GM19025 (cell line): Measurements from ENCODE around the gene GCLC.
A peak's percentile ranks its signal among the peaks of the same experiment; 100 is the strongest.
"Not testable (repeated sequence)": the region's sequence is repeated elsewhere in the genome, so short reads cannot be mapped to it uniquely, and the experiment has no call there.

ENCODE experiments used
- ATAC-seq: cut with Tn5 transposase; IDR thresholded peaks from one replicate; pipeline ENCODE4 v1.9.1; 2021; ENCODE audit warnings: mild to moderate bottlenecking, low read depth, moderate library complexity; ENCODE audit not compliant: unreplicated experiment

Gene GCLC

DNA sequence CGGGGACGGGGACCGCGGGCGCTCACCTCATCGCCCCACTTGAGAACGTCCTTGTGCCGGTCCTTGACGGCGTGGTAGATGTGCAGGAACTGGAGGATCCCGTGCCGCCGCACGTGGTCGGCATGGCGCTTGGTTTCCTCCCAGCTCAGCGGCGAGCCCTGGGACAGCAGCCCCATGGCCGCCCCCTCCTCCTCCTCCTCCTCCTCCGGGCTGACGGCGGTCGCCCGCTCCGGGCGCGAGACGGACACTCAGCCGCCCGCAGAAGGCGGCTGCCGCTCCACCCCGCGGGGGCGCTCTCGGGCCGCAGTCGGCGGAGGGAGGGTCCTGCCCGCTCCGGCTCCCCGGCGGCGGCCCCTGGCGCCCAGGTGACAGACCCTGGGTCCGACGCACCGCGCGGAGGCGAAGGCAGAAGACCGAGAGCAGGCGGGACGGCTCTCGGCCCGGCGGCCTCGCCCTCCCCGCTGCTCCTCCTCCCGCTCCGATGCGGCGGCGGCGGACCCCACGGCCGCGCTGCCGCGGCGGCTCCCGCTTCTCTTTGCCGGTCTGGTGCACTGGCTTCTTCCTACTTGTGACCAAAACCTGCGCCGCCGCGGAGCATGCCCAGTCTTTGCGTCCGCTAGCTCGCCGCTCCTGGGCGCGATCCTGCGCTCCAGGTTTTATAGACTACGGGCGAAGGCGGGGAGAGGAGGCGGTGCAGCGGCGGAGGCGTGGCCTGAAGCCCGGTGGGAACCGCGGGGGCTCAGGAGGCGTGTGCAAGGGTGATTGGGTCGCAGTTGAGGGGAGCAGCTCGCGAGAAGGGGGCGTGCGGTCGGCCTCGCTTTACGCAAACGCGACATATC is at the start of gene GCLC:
Gene GCLC (minus strand): TSS at position 632 of the 839 bp plus-strand sequence. CDS start 456 bp downstream, at position 176.
- peak; percentile 59 for ATAC-seq

DNA sequence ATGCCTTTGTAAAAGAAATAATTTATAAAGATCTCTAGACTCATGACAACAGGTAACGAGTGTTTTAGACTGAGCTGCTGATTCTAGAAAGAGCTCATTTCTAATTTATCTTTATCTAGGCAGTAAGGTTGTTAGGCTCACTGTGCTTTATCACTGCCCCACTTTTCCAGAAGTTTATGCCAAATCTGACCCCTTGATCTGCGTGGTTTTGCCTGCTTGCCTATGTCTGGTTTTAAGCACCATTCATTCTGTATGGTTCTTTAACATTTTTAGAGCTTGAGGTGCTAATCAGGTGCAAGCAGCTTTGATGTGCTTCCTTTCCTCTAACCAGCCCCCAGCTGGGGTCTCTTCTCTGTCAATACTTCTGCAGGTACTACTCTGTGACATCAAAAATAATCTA is 49.7 kb upstream of the GCLC start:
- ATAC-seq, result no peak

DNA sequence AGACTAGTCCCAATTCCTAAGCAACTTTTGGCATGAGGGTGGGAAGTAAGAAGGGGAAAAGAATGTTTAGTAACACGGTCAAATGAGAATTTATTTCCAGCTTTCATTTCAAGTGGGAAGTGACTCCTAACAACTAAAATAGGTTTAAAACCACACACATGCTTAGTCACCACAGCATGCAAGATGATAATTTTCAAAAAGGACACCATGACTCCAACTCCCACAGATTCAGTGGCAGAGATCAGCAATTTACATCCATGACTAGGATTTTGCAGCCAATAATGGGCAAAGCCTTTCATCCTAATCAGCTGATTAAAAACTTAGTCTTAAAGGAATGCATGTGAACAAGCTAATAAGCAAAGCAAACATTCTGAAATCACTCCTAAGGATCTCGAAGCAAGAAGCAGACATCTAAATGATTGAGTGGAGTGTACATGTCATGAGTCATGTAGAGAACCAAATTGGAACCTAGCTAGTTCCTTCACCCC is 48.1 kb upstream of the GCLC start:
- no peak for ATAC-seq

DNA sequence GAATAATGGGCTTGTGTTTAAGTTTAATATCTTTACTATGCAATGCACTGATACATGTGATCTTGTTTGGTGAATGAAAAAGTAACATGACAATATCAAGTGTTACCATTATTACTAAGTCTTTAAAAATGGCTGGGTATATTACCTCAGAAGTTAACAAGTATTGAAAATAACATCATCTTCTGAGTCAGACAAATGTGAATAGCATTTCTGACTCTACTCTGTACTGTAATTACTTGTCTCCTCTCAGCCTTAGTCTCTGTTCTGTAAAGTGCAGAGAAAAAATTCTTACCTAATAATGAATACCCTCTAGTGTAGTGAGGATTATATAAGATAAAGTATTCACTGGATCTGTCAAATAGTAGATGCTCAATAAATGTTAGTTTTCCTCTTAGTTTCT is 47.0 kb upstream of the GCLC start:
- no peak for ATAC-seq

DNA sequence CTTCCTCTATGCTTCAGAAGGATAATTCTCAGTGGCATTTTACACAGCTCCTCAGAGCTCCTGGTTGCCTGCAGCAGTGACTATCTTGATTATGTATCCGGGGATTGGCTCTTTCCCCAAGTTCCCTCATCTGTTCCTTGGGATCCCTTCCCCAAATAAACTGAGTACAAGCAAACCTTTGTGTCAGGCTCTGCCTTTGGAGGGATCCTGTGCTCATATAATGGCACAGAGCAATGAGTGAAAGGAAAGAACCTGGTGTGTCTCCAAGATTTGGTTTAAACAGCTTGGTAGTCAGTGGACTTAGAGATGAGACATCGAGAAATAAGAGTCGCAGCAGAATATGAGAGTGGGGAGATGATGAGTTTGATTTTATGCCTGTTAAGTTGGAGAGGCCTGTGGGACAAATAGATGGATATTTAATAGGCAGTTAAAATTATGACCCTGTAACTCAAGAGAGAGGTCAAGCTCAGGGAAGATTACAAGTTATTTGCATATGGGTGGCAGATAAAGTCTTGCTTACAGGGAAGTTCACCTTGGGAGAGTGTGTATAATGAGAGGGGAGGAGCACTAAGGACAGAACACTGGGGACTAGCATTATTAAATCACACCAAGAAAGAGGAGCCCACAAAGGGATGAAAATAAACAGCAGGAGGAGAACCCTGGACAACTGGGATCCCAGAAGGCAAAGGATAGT is 44.1 kb upstream of the GCLC start:
- no peak for ATAC-seq

DNA sequence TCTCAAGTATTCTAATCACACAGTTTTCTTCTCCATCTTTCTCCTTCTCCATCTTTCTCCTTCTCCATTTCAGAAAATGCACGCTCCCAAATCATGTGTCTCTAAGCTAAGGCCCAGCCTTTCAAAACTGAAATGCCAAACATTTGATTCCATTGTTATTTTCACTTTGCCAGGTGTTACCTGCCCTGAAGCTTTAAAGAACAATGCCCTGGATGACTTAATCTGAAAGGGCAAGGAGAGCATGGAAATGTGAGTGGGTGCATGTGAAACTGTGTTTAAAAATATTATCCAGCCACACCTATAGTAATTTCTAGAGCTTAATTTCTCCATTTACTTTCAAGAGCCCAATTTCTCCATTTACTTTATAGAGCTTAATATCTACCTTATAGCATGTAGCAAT is 42.4 kb upstream of the GCLC start:
- no peak for ATAC-seq

DNA sequence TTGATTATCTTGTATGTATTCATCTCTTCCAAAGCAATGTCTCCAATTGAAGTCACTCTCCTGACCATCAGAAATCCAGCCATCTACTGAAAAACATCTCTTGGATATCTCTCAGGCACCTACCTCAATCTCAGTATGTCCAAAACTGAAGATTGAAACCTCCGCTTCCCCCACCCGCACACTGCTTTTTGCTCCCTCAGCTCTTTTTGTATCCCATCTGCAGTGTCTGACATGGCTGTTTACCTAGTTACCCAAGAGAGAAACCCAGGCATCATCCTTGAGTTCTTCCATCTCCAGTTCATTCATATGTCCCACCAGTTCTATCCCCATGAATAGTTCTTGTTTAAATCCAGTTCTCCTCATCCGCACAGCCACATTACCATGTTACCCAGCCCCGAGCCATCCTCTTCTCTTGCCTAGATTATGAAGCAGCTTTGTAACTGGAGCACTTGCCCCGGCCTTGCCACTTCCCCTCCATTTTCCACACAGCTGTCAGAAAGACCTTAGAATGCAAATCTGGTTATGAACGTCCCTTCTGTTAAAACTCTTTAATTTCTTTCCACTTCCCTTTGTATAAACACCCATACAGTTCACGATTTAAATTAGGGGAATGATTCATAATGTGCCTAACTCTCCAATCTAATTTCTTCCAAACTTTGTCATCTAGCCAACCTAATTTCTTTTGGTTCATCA is 40.5 kb upstream of the GCLC start:
- ATAC-seq, result no peak

DNA sequence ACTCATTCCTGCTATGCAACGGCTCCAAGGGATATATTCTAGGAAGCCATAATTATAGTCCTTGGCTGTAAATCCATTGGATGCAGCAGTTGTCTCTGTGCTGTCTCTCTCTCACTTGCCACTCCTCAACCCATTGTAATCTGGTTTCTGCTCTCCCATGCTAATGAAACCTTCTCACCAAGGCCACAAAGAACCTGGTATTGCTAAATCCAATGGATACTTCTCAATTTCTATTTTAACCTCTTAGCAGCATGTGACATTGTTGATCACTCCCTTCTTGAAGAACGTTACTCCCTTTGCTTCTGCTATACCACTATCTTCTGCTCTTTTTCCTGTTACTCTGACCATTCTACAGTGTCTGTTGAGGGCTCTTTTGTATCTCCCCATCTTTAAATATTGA is 39.8 kb upstream of the GCLC start:
- no peak for ATAC-seq

DNA sequence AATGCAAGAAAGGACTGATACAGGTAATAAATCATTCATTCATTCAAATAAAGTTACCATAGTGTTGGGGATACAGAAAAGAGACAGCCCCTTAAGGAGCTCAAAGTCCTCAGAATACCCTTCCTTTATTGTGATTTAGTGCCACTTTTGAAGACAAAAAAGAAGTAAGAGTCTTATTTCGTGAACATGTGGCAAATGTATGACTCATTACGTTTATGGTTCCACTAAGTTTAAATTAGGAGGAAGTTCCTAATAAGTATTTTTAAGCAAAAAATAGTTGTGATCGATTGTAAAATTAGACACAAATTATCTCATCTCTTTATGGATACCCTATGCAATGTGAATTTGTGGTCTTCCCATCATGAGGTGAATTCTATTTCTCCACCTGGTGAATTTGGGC is 38.5 kb upstream of the GCLC start:
- ATAC-seq, result no peak

DNA sequence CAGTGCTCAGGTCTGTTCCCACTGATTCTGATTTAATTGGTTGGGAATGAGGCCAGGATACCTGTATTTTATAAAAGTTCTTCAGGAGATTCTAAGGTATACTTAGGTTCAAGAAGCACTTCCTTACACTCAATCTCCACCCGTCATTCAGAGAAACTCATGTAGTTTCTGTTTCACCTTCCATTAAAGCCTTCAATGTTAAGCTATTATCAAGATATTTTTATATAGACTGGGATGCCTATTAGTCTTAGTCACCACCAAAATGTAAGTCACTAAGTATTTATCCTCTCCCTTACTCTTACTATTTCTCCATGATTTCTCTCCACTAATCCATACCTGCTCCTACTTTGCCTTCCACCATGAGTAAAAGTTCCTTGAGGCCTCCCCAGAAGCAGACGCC is 38.1 kb upstream of the GCLC start:
- no peak for ATAC-seq

DNA sequence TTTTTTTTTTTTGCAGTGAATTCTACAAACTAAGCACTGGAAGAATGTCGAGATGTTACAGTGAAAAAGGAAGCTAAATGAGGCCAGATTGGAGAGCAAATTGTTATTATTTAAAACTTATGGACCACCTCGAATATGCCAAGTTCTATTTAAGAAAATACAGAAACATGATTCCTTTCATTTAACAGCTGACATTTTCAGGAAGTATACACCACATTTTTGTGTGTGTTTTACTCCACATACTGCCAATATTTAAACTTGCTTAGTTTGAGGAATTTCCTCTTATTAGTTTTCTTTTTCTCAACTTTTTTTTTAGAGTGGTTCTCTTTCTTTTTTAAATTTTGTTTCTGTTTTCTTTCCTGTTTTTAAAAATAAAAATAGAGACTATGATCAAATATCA is 37.0 kb upstream of the GCLC start:
- no peak for ATAC-seq

DNA sequence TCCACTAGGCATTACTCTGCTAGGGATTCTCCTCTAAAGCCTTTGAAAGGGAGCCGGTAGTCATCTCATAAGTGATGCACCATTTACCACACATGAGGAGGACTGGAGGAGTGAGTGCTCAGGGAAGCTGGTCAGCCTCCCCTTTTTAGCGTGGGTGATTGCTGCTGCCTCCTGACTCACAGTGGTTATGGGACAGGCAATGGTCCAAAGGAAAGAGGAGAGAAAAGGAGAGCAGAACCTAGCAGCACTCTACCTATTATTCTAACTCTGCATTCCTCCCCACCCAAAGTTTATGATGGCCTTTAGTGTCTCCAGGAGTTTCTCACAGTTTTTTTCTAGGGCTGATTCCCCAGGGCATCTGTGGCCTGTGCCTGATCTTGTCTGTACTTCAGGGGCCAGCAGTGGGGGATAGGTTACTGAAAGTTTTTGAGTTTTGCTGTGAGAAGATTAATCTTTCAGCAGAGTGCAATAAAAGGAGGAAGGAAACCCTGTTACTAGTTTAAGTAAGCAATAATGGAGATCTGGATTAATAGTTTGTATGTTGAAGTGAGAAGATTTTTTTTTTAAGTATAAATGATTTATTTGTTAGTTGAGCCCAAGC is 36.4 kb upstream of the GCLC start:
- no peak for ATAC-seq

DNA sequence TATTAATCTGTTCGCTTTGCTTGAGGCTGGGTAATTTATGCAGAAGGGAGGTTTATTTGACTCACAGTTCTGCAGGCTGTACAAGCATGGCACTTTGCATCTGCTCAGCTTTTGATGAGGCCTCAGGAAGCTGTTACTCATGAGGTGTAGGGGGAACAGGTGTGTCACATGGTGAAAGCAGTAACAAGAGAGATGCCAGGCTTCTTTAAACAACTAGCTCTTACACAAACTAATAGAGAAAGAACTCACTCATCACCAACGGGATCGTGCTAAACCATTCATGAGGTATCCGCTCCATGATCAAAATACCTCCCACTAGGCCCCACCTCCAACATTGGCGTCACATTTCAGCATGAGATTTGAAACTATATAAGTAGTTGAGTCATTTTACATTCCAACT is 34.4 kb upstream of the GCLC start:
- ATAC-seq, result no peak

DNA sequence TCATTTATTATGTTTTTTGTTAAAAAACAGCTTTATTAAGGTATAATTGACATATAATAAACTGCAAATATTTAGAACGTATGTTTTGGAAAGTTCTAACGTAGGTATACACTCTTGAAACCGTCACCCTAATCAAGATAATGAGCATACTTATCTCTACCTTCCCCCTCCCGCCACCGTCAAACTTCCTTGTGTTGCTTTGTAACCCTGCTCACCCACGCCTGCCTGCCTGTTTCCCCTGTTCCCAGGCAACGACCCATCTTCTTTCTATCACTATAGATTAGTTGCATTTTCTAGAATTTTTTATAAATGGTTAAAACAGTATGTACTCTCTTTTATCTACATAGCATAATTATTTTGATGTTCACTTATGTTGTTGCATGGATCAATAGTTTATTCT is 33.5 kb upstream of the GCLC start:
- no peak for ATAC-seq

DNA sequence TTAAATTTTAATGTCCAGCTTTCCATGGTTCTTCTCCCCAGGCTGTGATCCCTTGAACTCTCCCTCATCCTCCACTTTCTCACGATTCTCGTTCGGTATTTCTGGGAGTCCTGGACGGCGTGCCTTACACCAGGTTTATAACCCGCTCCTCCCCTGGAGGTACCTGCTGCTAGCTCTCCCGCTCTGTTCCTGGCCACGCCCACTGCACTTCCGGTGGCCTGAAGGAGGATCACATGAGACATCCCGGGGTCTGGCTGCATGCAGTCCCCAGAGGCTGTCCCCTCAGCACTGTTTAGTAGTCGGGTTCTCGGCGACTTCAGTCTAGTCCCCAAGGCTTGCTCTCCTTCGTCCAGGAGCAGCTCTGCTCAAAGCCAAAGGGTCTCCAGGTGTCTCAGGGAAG is 28.4 kb upstream of the GCLC start:
- no peak for ATAC-seq

DNA sequence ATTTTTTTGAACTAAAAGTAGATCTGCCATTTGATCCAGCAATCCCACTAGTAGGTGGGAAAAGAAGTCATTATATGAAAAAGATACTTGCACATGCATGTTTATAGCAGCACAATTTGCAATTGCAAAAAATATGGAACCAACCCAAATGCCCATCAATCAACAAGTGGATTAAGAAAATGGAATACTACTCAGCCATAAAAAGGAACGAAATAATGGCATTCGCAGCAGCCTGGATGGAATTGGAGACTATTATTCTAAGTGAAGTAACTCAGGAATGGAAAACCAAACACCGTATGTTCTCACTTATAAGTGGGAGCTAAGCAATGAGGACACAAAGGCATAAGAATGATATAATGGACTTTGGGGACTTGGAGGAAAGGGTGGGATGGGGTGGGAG is 27.5 kb upstream of the GCLC start:
- not testable (repeated sequence) for ATAC-seq

DNA sequence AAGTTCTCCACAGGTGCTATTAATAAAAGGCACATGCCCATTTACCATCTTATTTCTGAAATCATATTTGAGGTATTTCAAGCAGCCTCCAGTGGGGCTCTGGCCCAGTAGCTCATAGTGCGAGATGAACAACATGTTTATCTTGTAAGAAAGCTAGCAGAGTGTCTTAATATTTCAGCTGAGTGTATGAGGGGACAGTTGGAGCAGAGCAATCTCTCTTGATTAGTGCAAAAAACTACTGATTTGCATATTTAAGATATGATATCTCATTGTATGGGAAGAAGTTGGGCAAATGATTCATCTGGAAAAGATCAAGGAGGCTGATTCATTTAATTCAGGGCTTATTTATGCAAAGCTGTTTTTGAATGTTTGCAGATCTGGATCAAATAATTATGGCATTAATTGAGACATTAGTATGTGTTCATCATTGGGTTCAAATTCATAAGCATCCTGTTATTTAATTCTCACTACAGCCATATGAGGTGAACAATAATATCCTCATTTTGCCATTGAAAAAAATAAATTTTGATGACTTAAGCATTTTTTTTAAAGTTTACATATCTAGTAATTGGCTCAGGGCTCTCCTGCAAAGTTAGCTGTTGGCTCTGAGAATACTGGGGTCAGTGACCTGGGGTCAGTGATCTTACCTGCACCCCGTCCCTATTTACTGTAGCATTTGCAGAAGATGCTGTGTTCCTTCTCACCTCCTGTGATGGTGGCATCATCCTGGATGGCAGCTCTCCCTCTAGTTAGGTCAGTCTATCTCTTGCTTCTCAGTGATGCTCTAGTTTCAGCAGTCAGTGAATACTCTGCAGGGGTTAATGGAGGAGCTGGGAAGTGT is 24.1 kb upstream of the GCLC start:
- no peak for ATAC-seq

DNA sequence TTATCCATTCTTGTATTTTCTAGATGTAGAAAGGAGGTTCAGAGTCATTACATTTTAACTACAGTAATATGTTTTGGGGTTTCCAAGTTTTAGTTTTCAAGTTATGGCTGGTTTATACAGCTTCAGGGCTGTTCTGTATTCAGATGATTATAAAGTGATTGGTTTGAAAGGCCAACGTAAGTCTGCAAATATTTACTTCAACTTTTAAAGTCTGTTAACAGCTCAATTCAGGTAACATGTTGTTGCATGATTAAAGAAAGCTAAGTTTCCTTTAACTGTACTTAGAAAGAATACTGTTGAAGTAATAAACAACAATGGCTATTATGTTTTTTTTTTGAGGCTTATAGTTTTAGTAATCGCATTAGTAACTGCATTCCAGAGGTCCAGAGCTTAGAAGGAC is 22.8 kb upstream of the GCLC start:
- no peak for ATAC-seq

DNA sequence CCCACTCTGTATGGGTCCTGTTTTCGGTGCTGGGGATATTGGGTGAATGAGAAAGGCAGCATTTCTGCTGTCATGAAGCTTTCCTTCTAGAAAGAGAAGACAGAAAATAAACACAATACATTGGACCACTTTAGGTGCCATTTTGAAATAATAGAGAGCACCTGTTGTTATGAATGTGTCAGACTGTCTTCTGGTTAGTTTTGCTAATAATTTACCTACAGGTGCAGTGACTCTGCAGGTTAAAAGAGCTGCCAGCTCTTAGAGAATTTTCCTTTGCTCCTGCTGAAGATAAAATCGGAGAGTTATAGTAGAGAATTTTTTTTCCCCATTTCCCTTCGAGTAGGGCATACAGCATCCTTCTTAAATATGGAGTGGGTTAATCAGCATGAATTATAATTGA is 21.9 kb upstream of the GCLC start:
- ATAC-seq, result no peak

DNA sequence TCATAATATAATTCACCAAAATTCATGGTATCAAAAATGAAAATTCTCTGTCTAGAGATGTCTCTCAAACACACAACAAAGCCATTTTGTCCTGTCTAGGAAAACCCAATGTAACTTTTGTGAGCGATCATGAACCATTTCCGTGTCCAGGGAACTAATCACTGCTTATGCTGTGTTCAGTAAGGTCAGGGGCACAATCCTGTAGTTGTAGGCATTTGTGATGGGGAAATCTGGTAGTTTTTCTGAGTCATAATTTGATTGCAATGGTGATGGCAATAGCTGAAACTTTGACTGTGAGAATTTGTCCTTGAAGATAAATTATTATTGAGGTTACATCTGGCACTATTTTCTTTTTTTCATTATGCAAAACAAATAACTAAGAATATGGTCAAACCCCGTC is 21.0 kb upstream of the GCLC start:
- no peak for ATAC-seq
